GM23248 (cell line): ENCODE data around the gene RAB40AL. TPM values are rescaled to one million over a fixed set of nuclear protein-coding genes. Genes with fewer than 3 reads are reported as not detected.
"Not testable (repeated sequence)": the region's sequence is repeated elsewhere in the genome, so short reads cannot be mapped to it uniquely, and the experiment has no call there.

Experiments
- DNase-seq: peaks from one replicate; pipeline ENCODE4 v3.0.0-alpha.2; 2015
- H2AFZ ChIP-seq: fragments of 200-600 bp; sonication (generic); 2 replicates; pipeline ENCODE4 v1.6.1; 2016; ENCODE audit warnings: antibody characterized with exemption
- H3F3A ChIP-seq: fragments of 200-600 bp; sonication (generic); 2 replicates; pipeline ENCODE4 v1.6.1; 2016; ENCODE audit warnings: mild to moderate bottlenecking, antibody characterized with exemption, mixed run types; ENCODE audit not compliant: insufficient read depth
- H3K27ac ChIP-seq: fragments of 200-600 bp; sonication (generic); 2 replicates; pipeline ENCODE4 v1.5.1; 2016; ENCODE audit warnings: mild to moderate bottlenecking
- H3K27me3 ChIP-seq: fragments of 200-600 bp; sonication (generic); replicated peaks from 2 replicates; pipeline ENCODE4 v1.6.1; 2016; ENCODE audit warnings: mild to moderate bottlenecking; ENCODE audit not compliant: insufficient read depth
- H3K36me3 ChIP-seq: fragments of 200-600 bp; sonication (generic); 2 replicates; pipeline ENCODE4 v1.6.1; 2016; ENCODE audit warnings: low read depth, mild to moderate bottlenecking
- H3K4me1 ChIP-seq: fragments of 200-600 bp; sonication (generic); 2 replicates; pipeline ENCODE4 v1.6.1; 2016; ENCODE audit warnings: mild to moderate bottlenecking; ENCODE audit not compliant: insufficient read depth
- H3K4me2 ChIP-seq: fragments of 200-600 bp; sonication (generic); one replicate; pipeline ENCODE4 v1.6.1; 2016; ENCODE audit warnings: mild to moderate bottlenecking; ENCODE audit not compliant: unreplicated experiment
- H3K4me3 ChIP-seq: fragments of 200-600 bp; sonication (generic); 2 replicates; pipeline ENCODE4 v1.5.1; 2016; ENCODE audit warnings: mild to moderate bottlenecking
- H3K79me2 ChIP-seq: fragments of 200-600 bp; sonication (generic); 2 replicates; pipeline ENCODE4 v1.6.1; 2016; ENCODE audit warnings: mild to moderate bottlenecking; ENCODE audit not compliant: insufficient read depth
- H3K9ac ChIP-seq: fragments of 200-600 bp; sonication (generic); 2 replicates; pipeline ENCODE4 v1.6.1; 2016; ENCODE audit warnings: mild to moderate bottlenecking
- H3K9me2 ChIP-seq: fragments of 200-600 bp; sonication (generic); 2 replicates; pipeline ENCODE4 v1.6.1; 2016; ENCODE audit warnings: mixed run types, mild to moderate bottlenecking, moderate library complexity; ENCODE audit not compliant: insufficient read depth
- H3K9me3 ChIP-seq: fragments of 200-600 bp; sonication (generic); one replicate; pipeline ENCODE4 v1.6.1; 2017; ENCODE audit warnings: low read depth
- H4K20me1 ChIP-seq: fragments of 200-600 bp; sonication (generic); 2 replicates; pipeline ENCODE4 v1.6.0; 2016; ENCODE audit not compliant: insufficient read depth
- EZH2 ChIP-seq: fragments of 200-600 bp; sonication (generic); IDR thresholded peaks from 2 replicates; pipeline ENCODE4 v1.6.1; 2018; ENCODE audit warnings: antibody characterized with exemption, mild to moderate bottlenecking; ENCODE audit not compliant: insufficient read depth, poor library complexity, severe bottlenecking
- EZH2phosphoT487 ChIP-seq: fragments of 200-600 bp; sonication (generic); IDR thresholded peaks from 2 replicates; pipeline ENCODE4 v1.6.1; 2018; ENCODE audit warnings: antibody characterized with exemption, moderate library complexity, mild to moderate bottlenecking, low read depth; ENCODE audit not compliant: insufficient read depth
- WGBS, 2 experiments: methylation state at CpG; one replicate each; pipeline ENCODE4 v1.1.6; 2015 to 2017; ENCODE audit warnings: low lambda C conversion rate in 2 of 2, low coverage in 1 of 2; ENCODE audit errors: missing lambda C conversion rate in 2 of 2; 5-methylcytosine and 5-hydroxymethylcytosine counted together
- in situ Hi-C: fragments of 300-500 bp; cut with MboI; formaldehyde crosslinking; loops from 2 replicates; pipeline ENCODE4 v1.15.0; 2020
- polyA plus RNA-seq: library from polyadenylated mRNA; unstranded; fragments of >200 nt; fragmentation: Nextera tagmentation; extraction: Ambion mirVana; gene quantifications from 2 replicates; pipeline ENCODE4 v1.2.1, GENCODE V29; 2016
- total RNA-seq: library from RNA; depleted of rRNA; stranded (reverse); fragments of >200 nt; shearing (Covaris generic); gene quantifications from 2 replicates; pipeline ENCODE4 v1.2.3, GENCODE V29; 2014; rRNA removed

Gene RAB40AL, protein sequence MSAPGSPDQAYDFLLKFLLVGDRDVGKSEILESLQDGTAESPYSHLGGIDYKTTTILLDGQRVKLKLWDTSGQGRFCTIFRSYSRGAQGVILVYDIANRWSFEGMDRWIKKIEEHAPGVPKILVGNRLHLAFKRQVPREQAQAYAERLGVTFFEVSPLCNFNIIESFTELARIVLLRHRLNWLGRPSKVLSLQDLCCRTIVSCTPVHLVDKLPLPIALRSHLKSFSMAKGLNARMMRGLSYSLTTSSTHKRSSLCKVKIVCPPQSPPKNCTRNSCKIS
- total RNA-seq, result 0.32 TPM in 1 of 2 replicates, not detected in the other
- polyA plus RNA-seq, result 0.25 TPM in 1 of 2 replicates, not detected in the other

- H3K79me2 ChIP-seq, DNase-seq, H3K4me2 ChIP-seq, H3K4me3 ChIP-seq, H4K20me1 ChIP-seq, H3F3A ChIP-seq, H3K9me3 ChIP-seq, H2AFZ ChIP-seq, H3K9me2 ChIP-seq, H3K27me3 ChIP-seq, H3K4me1 ChIP-seq, in situ Hi-C loops, H3K36me3 ChIP-seq, H3K9ac ChIP-seq, H3K27ac ChIP-seq: not testable (repeated sequence)
- WGBS, 2 experiments, result 85 to 87% methylated on average over 13 to 15 of the region's 15 CpGs
These were observed at the start of gene RAB40AL for GRCh38 chrX:102936972-102937371. Gene RAB40AL, plus strand, starts transcription at chrX:102937272. Its CDS starts 47 bp downstream, at chrX:102937319.

GRCh38 chrX:102887687-102888086, 49.4 kb upstream of the RAB40AL start:
- Histone ChIP-seq H3K9me3 (no peaks in the 10 kb centered on the region), H3K9ac (no peak overlapping the region), H3K4me2 (no peak overlapping the region), H2AFZ (no peak overlapping the region), H3K9me2 (no peaks in the 10 kb centered on the region), H3K27ac (no peak overlapping the region), H4K20me1 (no peaks in the 10 kb centered on the region), H3K27me3 (no peaks in the 10 kb centered on the region), H3K36me3 (no peaks in the 10 kb centered on the region), H3K4me1 (no peaks in the 10 kb centered on the region), H3K4me3 (no peak overlapping the region), H3F3A (no peaks in the 10 kb centered on the region), H3K79me2 (no peaks in the 10 kb centered on the region)
- TF ChIP-seq EZH2phosphoT487 (no peak), EZH2 (no peak)
- in situ Hi-C loops, result no loop called here
- 93 to 95% methylated on average over 2 to 3 of the region's 3 CpGs for WGBS, 2 experiments
- no peak for DNase-seq

DNA sequence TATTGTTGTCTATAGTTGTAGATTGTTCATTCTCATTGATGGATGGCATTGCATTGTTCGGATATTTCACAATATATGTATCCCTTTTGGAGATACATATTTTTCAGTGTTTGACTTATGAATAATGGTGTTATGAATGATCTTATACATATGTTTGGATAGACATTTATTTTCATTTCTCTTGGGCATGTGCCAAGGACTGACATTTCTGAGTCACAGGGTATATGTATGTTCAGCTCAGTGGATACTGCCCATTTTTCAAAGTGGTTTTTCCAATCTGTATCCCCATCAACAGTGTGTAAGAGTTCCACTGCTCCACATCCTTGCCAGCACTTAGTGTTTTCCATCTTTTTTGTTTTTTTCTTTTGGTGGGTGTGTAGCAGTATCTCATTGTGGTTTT, 45.0 kb upstream of the RAB40AL start:
- Histone ChIP-seq H3K36me3 (no peaks in the 10 kb centered on the region), H4K20me1 (no peaks in the 10 kb centered on the region), H3K4me1 (no peaks in the 10 kb centered on the region), H3K9ac (no peak overlapping the region), H3K4me3 (no peak overlapping the region), H2AFZ (no peak overlapping the region), H3K9me3 (no peaks in the 10 kb centered on the region), H3K27me3 (no peaks in the 10 kb centered on the region), H3K4me2 (no peak overlapping the region), H3K9me2 (no peaks in the 10 kb centered on the region), H3K79me2 (no peaks in the 10 kb centered on the region), H3F3A (no peaks in the 10 kb centered on the region), H3K27ac (no peak overlapping the region)
- 94 to 100% methylated on average over 1 of the region's 1 CpG for WGBS, 2 experiments
- no peak for TF ChIP-seq EZH2
- TF ChIP-seq EZH2phosphoT487, result no peak
- no peak for DNase-seq
- in situ Hi-C loops, result no loop called here

- no peaks in the 10 kb centered on the region for H3K27me3 ChIP-seq
- no peaks in the 10 kb centered on the region for H3K36me3 ChIP-seq
- no peak overlapping the region for H3K27ac ChIP-seq
- H3K4me2 ChIP-seq, result no peak overlapping the region
- no peaks in the 10 kb centered on the region for H3K9me2 ChIP-seq
- H2AFZ ChIP-seq, result no peak overlapping the region
- in situ Hi-C loops, result no loop called here
- no peaks in the 10 kb centered on the region for H3K4me1 ChIP-seq
- 38 to 40% methylated on average over 15 of the region's 15 CpGs for WGBS, 2 experiments
- TF ChIP-seq EZH2phosphoT487, result no peak
- no peak for TF ChIP-seq EZH2
- peak; percentile 65 for DNase-seq
- H3K4me3 ChIP-seq, result no peak overlapping the region
- H3F3A ChIP-seq, result no peaks in the 10 kb centered on the region
- no peaks in the 10 kb centered on the region for H3K79me2 ChIP-seq
- no peaks in the 10 kb centered on the region for H4K20me1 ChIP-seq
- H3K9me3 ChIP-seq, result no peaks in the 10 kb centered on the region
- H3K9ac ChIP-seq, result no peak overlapping the region
These were observed 36.8 kb upstream of the RAB40AL start for GRCh38 chrX:102899940-102900916.
